Cardiac muscle cell (in vitro differentiated cells and primary cell): Measurements from ENCODE around the gene CPNE8. TPM values are rescaled to one million over a fixed set of nuclear protein-coding genes. Genes with fewer than 3 reads are reported as not detected.

Experiments used
- DNase-seq, 2 donors: peaks; one replicate each; pipeline versions ENCODE4 v3.0.0 to v3.0.0-alpha.2; 2010 to 2017; ENCODE audit warnings: low read depth in 1 of 2, low spot score in 1 of 2
- H3K27ac ChIP-seq: fragments of 200-600 bp; sonication (generic); 2 replicates; pipeline ENCODE4 v1.5.1; 2016
- H3K27me3 ChIP-seq: fragments of 200-600 bp; sonication (generic); 2 replicates; pipeline ENCODE4 v1.6.0; 2016; ENCODE audit warnings: control low read depth
- H3K36me3 ChIP-seq: fragments of 200-600 bp; sonication (generic); 2 replicates; pipeline ENCODE4 v1.5.1; 2016; ENCODE audit warnings: control low read depth
- H3K4me1 ChIP-seq: fragments of 200-600 bp; sonication (generic); 2 replicates; pipeline ENCODE4 v1.8.1; 2017; ENCODE audit warnings: low read depth, mild to moderate bottlenecking, mixed run types
- H3K4me3 ChIP-seq: fragments of 200-600 bp; sonication (generic); 2 replicates; pipeline ENCODE4 v1.5.1; 2016; ENCODE audit warnings: mild to moderate bottlenecking
- H3K9me3 ChIP-seq: fragments of 200-600 bp; sonication (generic); 2 replicates; pipeline ENCODE4 v1.5.1; 2017; ENCODE audit warnings: low read depth, mild to moderate bottlenecking, control low read depth
- CTCF ChIP-seq: IDR thresholded peaks from 2 replicates; pipeline ENCODE4 v1.5.1; 2012; ENCODE audit warnings: low read depth, mild to moderate bottlenecking, low read length
- polyA plus RNA-seq: library from polyadenylated mRNA; unstranded; fragments of >200 nt; fragmentation: Nextera tagmentation; extraction: Ambion mirVana; gene quantifications from 2 replicates; pipeline ENCODE4 v1.2.1, GENCODE V29; 2016
- total RNA-seq: library from RNA; depleted of rRNA; stranded (reverse); fragments of >200 nt; gene quantifications from 2 replicates; pipeline ENCODE4 v1.2.3, GENCODE V29; 2016

The CPNE8 gene
- total and polyA plus RNA-seq, 2 experiments from 2014 or later, result 0.12 to 0.60 TPM

GRCh38 chr12:38919191-38919590 is 13.8 kb upstream of the CPNE8 start:
- Histone ChIP-seq H3K4me3 (no peak overlapping the region), H3K27ac (no peak overlapping the region), H3K9me3 (no peaks in the 10 kb centered on the region), H3K36me3 (no peaks in the 10 kb centered on the region), H3K4me1 (no peaks in the 10 kb centered on the region), H3K27me3 (no peaks in the 10 kb centered on the region)
- DNase-seq, result no peak
- TF ChIP-seq CTCF, result no peak

GRCh38 chr12:38915429-38916182 is 10.2 kb upstream of the CPNE8 start:
- H3K36me3 ChIP-seq, result no peaks in the 10 kb centered on the region
- no peak for DNase-seq
- H3K27ac ChIP-seq, result no peak overlapping the region
- H3K9me3 ChIP-seq, result no peaks in the 10 kb centered on the region
- no peaks in the 10 kb centered on the region for H3K27me3 ChIP-seq
- H3K4me1 ChIP-seq, result no peaks in the 10 kb centered on the region
- no peak overlapping the region for H3K4me3 ChIP-seq
- no peak for TF ChIP-seq CTCF

GRCh38 chr12:38912116-38912515 is 6.7 kb upstream of the CPNE8 start:
- no peak for TF ChIP-seq CTCF
- no peak overlapping the region for H3K27ac ChIP-seq
- no peak for DNase-seq

GRCh38 chr12:38911611-38912010 is 6.2 kb upstream of the CPNE8 start:
- H3K4me3 ChIP-seq, result no peak overlapping the region
- no peaks in the 10 kb centered on the region for H3K36me3 ChIP-seq
- peaks cover 4% of the 10 kb centered on the region for H3K27me3 ChIP-seq
- no peaks in the 10 kb centered on the region for H3K4me1 ChIP-seq
- peak; percentile 6 for TF ChIP-seq CTCF
- no peak overlapping the region for H3K27ac ChIP-seq
- DNase-seq, result peak in 1 of 2 donors; percentile 21
- no peaks in the 10 kb centered on the region for H3K9me3 ChIP-seq

More at GRCh38 chr12:38912116-38912515, 6.7 kb upstream of the CPNE8 start:
- no peaks in the 10 kb centered on the region for H3K36me3 ChIP-seq
- H3K4me3 ChIP-seq, result no peak overlapping the region
- no peaks in the 10 kb centered on the region for H3K27me3 ChIP-seq
- no peaks in the 10 kb centered on the region for H3K4me1 ChIP-seq
- H3K9me3 ChIP-seq, result no peaks in the 10 kb centered on the region

GRCh38 chr12:38907201-38907923 is 2.0 kb upstream of the CPNE8 start:
- Histone ChIP-seq H3K36me3 (no peaks in the 10 kb centered on the region), H3K27me3 (peaks cover 24% of the 10 kb centered on the region), H3K4me3 (peak overlapping the region; percentile 38), H3K4me1 (no peaks in the 10 kb centered on the region), H3K27ac (no peak overlapping the region), H3K9me3 (no peaks in the 10 kb centered on the region)
- no peak for TF ChIP-seq CTCF
- DNase-seq, result no peak
